Measurements from ENCODE around the gene BRAF.

GRCh38 chr7:140885735-140886334 is 38.9 kb downstream of the BRAF start:
- TF ChIP-seq CTCF (IDR thresholded peaks at IDR 0.05) (no peak), POLR2A (IDR thresholded peaks at IDR 0.05) (no peak)

Data from right lobe of liver (tissue), 4 donors.